ENCODE results near the gene AXIN1.

- TF ChIP-seq, protein P1, sequence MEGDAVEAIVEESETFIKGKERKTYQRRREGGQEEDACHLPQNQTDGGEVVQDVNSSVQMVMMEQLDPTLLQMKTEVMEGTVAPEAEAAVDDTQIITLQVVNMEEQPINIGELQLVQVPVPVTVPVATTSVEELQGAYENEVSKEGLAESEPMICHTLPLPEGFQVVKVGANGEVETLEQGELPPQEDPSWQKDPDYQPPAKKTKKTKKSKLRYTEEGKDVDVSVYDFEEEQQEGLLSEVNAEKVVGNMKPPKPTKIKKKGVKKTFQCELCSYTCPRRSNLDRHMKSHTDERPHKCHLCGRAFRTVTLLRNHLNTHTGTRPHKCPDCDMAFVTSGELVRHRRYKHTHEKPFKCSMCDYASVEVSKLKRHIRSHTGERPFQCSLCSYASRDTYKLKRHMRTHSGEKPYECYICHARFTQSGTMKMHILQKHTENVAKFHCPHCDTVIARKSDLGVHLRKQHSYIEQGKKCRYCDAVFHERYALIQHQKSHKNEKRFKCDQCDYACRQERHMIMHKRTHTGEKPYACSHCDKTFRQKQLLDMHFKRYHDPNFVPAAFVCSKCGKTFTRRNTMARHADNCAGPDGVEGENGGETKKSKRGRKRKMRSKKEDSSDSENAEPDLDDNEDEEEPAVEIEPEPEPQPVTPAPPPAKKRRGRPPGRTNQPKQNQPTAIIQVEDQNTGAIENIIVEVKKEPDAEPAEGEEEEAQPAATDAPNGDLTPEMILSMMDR (IDR thresholded peaks at IDR 0.05; ENCODE audit: low read length), result no peak
- no peak for TF ChIP-seq EZH2 (optimal IDR thresholded peaks at IDR 0.05; ENCODE audit: low read depth, low read length)
- TF ChIP-seq EZH2phosphoT487 (IDR thresholded peaks at IDR 0.05; ENCODE audit: low read length), result no peak
Measured at GRCh38 chr16:254461-254860, 98.1 kb downstream of the AXIN1 start.
